ENCODE results near the gene RAB11FIP3.

Gene RAB11FIP3

DNA sequence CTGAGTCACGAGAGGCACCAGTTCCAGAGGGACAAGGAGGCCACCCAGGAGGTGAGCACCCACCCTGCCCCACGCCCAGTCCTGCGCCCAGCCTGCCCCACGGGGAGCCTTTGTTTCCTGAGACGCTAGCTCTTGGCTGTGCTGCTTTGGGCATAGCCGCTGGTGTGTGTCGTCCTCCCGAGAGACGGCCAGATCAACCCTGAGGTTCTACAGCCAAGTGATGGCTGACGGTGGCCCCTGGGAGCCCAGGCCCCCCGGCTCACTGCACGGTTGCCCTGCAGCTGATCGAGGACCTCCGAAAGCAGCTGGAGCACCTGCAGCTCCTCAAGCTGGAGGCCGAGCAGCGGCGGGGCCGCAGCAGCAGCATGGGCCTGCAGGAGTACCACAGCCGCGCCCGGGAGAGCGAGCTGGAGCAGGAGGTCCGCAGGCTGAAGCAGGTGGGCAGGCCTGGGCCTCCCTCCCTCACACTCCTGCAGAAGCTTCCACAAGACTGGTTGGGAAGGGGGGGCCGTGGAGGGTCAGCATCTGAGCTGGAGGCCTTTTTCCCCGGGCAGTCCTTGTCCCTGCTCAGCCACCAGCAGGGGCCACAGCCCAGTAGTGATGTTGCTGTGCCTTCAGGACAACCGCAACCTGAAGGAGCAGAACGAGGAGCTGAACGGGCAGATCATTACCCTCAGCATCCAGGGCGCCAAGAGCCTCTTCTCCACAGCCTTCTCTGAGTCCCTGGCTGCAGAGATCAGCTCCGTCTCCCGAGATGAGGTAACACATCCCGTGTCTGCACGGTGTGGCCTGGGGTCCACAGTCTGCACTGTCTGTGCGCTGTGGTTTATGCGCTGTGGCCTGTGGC lies 94.6 kb downstream of the RAB11FIP3 start:
- no peak for DNase-seq

DNA sequence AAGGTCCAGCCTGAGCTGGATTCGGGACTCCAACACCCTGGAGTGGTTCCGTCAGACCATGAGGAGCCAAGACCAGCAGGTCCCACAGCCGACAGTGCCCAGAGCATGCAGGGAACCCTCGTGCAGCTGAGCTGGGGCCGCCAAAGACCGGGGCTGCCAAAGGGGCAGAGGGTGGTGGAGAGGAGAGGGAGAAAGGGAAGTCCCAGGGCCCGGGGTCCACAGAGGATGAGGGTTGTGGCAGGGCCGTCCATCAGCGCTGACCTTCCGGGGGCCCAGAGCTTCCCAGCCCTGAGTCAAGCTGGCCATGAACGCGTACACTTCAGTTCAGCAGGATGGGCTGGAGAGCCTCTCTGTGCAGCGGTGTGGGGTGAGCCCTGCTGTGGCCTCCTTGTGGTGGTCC lies 95.4 kb downstream of the RAB11FIP3 start:
- DNase-seq, result no peak

DNA sequence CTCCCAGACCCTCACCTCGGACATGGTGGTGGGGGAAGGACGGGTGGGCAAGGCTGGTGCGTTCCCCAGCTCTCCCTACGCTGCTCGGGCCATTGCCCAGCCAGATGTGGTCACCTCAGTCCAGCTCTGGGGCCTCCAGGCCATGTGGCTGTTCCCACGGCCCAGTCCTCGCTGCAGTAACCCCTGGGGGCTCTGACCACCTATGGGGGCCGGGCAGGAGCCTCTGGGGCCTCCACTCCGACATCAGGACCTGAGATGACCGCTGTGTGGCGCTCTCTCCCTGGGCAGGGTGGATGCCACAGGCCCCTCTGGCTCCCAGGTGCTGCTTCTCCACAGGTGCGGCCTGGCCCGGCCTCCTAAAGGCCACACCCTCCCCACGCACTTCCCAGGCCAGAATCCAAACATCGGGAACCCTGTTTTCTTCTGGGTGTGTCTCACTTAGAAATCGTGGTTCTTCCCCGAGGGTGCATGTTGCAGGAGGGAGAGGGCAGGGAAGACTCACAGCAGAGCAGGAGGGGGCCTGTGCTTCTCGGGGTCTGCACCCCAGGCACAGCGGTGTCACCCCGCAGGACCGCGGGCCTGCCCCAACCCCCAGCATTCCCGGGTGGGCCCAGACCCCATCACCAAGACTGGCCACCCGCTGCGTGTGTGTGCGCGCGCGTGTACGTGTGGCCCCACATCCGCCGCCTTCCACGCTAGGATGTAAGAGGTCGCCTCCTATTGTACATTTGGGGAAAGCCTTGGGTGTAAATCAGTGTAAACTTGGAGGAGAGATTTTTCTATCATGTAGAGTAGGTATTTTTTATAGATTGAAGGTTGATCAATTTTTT lies 96.1 kb downstream of the RAB11FIP3 start:
- no peak for DNase-seq

DNA sequence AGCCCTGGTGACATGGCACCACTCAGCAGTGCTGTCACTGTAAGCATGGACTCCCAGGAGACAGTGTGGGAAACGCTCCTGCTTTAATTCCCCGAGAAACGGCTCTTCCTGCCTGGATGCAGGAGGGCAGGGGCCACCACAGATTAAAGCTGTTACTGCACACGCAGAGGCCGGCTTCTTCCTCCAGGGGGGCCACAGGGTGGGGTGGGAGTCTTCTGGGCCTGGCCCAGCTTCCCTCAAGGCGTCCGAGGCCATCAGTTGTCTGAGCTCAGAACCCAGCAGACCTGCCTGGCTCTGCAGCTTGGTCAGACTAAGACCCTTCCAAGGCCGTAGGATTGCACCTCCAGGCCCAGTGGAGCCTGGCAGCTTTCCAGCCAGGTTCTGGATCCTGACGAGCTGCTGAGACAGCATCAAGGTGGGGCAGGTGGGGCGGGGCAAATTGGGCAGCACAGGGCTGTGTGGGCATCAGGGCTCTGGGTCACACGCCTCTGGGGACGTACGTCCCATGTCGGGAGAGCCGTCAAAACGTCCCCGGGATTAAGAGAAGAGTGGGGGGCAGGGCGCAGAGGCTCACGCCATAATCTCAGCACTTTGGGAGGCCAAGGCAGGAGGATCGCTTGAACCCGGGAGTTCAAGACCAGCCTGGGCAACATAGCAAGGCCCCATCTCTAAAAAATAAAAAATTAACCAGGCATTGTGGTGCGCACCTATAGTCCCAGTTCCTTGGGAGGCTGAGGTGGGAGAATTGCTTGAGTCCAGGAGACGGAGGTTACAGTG lies 97.1 kb downstream of the RAB11FIP3 start:
- DNase-seq, result no peak

DNA sequence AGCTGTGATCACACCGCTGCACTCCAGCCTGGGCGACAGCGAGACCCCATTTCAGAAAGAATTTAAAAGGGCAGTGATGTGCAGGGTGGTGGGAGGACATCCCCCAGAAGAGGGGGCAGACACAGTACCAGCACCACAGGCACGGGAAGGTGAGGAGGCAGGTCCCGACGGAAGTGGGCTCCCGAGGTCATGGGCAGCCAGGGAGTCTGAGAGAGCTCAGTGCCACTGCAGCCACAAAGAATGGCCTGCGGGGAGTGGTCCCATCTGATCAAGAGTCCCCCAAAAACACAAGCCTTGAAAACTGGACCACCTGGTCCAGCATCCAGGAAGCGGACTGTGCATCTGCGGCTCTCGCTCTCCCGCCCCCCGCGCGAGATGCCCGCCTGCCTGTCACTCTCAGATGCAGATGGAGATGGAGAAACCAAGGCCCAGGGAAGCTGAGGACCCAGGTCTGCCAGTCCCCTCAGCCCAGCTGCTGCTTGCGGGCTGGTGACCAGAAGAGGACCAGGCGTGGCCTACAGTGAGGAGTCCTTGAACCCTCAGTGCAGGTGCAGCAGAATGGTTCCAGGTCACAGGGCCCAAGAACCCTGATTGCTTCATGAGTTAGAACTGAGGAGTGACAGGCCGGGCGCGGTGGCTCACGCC lies 97.8 kb downstream of the RAB11FIP3 start:
- DNase-seq, result no peak

DNA sequence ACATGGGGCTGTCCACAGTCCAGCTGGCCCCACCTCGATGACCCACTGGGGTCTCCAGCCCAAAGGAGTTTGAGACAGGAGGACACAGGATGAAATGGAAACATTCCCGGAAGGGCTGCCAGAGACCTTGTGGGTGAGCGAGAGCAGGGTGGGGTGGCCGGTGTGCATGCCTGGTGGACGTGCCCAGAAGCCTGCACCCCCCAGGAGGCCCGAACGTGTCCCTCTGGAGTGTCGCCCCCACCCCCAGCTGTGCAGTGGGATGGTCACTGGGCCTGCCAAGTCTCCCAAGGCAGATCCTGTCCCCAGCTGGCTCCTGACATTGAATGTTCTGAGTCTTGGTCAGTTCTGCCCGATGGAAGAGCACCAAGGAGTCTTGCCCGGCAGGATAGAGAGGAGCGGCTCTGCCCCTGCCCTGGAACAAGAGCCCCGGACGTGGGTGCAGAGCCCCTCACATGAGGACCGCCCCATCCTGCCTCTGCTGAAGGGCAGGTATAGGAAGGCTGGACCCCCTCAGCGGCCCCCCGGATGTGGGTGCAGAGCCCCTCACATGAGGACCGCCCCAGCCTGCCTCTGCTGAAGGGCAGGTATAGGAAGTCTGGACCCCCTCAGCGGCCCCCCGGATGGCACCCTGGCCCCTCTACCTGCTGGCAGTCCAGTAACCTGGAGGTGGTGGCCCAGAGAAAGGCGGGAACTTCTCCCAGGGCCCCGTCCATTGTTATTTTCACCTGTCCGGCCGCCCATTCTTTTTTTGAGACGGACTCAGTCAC lies 99.0 kb downstream of the RAB11FIP3 start:
- DNase-seq, result no peak

DNA sequence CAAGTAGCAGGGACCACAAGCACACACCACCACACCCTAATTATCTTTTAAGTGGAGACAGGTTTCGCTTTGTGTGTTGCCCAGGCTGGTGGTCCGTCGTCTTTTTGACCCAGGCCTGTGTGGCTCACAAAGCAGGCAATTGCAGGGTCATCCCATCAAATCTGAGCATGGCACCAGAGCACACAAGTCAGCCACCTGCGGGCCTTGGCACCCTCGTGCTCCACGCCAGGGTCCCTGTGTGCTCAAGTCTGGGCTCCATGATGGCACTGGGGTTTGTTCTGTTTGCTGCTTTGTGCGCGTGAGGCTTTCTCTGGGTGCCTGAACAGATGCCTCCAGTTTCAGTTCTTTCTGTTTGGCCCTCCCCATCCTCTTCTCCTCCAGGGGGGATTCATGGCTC lies 99.7 kb downstream of the RAB11FIP3 start:
- no peak for DNase-seq

DNA sequence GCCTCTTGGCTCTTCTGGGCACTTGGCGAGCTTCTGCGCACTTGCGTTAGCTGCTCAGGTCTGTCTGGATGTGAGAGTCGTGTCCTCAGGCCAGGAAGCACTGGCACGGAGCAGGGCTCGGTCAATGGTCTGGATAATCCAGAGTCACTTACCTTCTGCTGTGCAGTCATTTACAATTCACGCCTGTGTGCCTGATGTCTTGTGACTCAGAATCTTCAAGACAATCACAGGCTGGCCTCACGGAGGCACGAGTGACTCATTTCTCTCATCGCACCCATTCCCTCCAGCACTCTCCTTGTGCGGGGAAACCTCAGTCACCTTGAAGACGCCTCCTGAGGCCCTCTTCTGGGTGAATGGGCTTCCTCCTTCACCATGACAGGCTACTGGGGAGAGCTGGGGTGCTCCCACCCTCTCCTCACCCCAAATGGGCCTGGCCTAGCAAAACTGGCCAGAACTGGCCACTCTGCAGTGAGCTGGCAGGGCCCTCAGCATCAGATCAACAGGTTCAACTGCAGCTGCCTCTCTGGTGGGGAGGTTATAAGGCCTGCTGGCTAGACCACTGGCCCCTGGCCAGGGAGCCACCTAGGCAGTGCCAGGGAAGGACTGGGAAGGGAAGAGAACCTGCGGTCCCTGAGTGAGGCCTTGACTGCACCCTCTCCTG lies 100.2 kb downstream of the RAB11FIP3 start:
- DNase-seq, result peak; percentile 63 to 64

DNA sequence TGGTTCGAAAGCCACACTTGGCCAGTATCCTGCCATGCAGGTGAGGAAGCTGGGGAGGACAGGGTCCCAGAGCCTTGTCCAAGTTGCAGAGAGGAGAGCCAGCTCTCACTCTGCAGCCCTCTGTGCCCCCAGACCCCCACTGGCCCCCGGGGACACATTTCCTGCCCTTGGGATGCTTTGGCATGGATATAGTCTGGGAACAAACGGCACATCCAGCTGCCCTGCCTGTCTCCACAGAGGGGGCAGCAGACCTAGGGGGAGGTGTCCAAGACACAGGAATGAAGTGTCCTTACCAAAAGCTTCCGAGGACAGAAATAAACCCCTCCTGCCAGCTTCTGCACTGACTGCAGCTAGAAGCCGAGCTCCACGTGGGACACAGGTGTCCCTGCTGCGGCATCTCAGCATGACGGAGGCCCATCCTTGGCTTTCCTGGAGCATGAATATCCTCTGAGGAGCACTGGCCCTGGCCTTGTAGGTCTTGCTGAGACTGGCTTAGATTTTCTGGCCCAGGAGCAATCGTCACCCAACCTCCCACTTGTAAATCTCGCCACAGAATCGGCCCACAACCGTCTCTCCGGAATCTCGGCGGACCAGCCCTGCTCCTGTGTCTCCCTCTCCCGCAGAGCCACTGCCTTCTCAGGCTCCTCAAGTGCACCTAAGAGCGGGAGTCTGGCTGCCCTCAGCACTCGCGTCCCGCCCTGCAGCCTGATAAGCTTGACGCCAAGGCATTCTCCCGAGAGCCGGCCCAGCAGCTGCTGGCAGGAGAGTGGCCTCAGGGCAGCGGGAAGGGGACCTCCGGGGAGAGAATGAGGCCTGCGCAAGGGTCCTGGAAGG lies 100.9 kb downstream of the RAB11FIP3 start:
- DNase-seq, result peak; percentile 19 to 21

DNA sequence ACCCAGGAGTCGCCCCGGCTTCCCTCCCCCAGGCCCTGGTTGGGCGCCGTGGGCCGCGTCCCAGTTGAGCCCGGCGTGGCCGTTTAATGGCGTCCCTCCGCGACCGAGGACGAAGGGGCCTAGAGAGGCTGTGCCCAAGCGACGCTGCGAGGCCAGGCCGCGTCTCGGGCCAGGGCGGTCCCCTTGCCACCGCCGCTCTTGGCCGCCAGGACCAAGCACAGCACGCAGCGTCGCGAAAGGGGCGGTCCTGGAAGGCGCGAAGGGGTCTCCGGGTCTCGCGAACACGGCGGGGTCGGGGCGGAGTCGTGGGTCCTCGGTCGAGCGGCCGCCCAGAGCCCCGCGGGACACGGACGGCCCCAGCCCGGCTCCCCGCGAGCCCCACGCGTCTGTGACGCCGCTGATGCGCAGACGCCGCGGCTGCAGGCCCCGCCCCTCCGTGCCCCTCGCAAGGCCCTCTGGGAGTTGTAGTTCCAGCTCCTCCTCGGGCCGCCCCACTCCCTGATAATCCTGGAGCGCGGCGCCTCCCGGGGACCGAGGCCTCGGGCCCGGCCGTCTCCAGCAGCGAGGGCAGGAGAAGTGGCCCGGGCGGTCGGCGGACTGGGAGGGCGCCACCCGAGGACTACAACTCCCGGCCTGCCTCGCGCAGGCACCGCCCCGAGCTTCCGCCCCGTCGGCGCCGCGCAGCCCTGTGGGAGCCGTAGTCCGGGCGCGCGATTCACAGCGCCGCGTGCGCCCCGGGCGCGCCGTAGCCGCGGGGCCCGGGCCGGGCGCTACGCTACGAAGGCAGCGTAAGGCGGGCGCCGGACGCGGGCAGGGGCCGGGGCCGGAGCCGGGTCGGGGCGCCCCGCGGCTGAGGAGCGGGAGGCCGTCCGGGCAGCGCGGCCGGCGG lies 101.8 kb downstream of the RAB11FIP3 start, which contains the start of gene CAPN15:
CAPN15 (plus strand) TSS at position 698 of the 889 bp plus-strand sequence. CDS start 19,127 bp downstream, outside the sequence.
- peak; percentile 76 to 84 for DNase-seq

DNA sequence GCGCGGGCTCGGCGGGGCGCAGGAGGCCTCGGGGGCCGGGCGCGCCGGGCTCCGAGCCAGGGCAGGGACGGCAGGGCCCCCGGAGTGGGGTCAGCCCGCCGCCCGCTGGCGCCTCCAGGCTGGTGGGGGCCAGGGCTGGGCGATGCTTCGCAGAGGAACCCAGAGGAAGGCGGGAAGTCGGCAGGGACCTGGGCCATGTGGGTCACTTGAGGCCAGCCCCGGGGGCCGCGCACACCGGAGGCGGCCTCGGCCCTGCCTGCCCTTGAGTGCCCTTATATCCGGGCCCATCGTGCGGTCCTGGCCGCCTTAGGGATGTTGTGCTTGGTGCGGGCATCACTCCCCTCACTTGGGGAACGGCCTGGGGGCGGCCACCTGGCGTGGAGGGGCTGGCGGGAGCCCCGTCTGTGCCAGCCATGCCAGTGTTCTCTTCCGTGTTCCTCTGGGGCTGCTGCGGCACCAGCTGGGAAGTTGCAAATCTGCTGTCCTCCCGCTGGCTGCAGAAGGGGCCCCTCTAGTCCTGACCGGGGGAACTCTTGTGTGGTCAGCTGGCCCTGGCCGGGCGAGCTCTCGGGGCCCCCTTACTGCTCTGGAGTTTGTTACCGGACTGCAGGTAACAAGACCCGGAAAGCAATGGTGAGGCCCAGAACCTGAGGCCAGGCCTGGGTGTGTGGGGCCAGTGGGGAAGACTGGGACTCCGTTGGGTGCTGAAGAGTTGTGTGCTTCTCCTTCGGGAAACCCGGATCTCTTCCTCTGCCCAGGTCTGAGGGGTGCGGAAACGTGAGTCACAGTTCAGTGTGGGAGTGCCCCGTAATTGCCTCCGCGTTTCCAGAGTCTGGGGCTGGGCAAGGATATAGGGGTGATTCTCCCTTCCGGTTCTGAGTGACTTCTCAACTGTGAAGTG lies 102.9 kb downstream of the RAB11FIP3 start:
- DNase-seq, result peak; percentile 25 to 35

DNA sequence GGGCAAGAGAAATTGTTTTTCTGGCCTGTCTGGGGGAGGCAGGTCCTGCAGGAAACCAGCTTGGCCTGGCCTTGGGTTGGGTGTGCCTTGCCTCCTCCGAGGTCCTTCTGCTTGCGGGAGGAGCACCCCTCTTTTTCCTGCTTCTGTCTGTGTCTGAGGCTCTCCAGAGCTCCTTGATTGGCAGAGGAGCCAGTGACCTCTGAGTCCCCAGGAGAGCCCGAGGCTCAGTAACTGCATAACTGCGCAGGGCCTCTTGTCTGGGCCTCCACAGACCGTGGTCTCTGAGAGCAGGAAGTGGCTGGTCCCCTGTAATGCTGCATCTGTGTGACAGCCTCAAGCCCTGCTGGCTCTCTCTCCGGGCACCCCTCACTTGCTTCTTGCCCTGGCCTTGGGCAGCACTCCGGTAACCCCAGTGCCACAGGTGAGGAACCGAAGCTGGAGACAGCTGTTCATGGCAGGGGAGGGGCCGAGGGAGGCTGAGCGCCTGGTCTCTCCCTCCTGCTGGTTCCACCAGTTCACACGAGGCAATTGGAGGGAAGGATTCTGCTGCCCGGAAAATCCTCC lies 103.6 kb downstream of the RAB11FIP3 start:
- DNase-seq, result no peak

DNA sequence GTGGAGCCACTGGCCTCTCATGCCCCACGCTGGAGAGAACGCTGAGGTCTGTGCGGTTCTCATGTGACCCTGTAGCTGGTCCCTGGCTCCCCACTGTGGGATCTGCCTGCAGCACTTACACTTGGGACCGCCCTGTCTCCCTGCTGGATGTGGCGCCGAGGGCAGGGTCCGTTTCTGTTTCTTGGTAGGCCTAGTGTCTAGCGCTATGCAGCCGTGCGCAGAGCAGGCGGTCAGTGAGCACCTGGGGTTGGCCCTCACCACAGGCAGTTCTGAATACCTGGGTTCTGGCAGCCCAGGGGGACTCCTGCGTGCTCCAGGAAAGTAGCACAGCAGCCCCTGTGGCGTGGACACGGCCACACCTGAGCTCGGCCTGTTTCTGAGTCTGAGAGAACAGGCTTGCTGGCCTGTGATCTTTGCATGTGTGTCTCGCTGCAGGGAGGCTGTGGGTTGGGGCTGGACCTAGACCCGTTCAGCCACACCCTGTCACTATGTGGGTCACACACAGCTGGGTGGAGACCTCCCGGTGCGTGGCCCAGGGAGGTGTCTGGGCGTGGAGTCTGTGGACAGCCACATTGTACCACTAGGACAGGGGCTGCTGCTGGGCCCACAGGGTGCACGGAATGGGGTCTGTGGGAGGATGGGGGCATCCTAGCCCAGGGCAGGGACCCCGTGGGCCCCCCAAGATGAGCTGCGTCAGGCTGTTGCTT lies 104.8 kb downstream of the RAB11FIP3 start:
- no peak for DNase-seq

DNA sequence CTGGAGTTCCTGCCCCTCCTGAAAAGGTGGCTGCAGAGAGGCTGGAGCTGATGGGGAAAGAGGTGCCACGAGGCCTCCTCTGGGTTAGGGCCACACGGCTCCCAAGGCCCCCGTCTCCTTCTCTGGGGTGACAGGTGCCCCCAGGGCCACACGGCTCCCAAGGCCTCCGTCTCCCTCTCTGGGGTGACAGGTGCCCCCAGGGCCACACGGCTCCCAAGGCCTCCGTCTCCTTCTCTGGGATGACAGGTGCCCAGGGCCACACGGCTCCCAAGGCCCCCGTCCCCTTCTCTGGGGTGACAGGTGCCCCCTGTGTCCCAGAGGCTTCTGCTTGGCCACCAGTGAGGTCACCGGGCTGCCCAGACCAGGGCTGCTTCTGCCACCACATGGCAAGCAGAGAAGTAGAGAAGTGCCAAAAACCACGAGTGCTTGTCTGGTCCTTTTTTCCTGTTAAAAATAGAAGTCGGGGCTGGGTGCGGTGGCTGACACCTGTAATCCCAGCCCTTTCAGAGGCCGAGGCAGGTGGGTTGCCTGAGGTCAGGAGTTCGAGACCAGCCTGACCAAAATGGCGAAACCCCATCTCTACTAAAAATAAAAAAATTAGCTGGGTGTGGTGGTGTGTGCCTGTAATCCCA lies 106.2 kb downstream of the RAB11FIP3 start:
- no peak for DNase-seq

DNA sequence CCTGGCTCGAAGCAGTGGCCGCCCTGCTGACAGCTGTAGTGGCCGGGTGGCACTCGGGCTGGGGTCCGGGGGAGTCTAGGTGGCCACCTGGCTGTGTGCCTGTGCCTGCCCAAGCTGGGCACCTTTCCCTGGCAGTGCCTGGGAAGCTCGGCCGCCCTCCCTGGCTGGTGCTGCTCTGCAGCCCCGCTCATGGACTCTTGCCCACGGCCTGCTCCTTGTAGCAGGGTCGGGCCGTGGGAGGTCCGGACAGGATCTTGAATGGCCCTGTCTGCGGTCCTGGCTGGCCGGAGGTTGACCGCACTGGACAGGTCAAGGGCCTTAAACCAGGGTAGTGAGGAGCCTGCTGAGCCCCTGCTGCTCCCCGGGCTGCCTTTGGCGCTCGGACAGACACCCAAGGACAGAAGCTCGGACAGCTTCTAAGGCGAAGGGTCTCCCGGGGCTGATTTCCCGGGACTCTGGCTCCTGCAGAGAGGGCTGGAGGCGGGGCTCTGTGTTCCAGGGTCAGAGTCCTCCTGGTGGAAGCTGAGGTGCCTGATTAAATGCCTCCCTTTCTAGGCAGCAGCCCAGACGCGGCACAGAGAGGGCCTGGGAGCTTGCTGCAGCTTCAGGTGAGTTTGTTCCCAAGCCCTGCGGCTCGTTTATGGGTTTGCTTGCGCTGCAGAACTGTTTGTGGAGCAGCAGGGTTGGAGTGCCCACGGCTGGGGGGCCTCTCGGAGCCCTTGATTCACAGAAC lies 108.1 kb downstream of the RAB11FIP3 start:
- no peak for DNase-seq

DNA sequence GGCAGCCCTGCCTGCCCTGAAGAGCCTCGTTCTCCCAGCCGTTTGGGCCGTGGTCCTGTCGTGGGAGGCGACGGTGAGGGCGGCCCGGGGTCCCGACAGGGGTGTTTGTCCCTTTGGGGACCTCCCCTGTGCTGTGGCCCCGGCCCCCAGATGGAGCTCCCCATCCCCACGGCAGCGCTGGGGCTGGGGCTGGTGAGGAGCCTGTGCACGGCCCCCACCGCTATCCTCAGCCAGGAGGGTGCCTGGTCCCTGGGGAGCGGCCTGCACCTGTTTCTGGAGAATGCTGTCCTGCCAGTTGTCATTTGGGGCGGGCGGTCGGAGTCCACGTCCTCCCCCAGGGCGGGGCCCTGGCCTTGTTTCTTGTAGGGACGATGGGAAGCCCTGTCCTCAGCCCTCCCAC lies 108.7 kb downstream of the RAB11FIP3 start:
- DNase-seq, result no peak

Measured in stimulated activated CD4-positive, alpha-beta T cell treated with anti-CD3 and anti-CD28 coated beads, Interleukin-2, amount 100 ng/mL, for 48 hours (primary cell).